Caco-2 (cell line): ENCODE measurements around the gene PEF1. TPM values are rescaled to one million over a fixed set of nuclear protein-coding genes. Genes with fewer than 3 reads are reported as not detected.

Experiments used
- BruUV-seq: library from RNA; stranded (reverse); fragments of 400-500 nt; replicated peaks from 2 replicates; lab custom pipeline; 2021; lab: Mats Ljungman, UMichigan
- CTCF ChIA-PET: fragments of 300-600 bp; sonication (Branson Sonifier 250); formaldehyde crosslinking; loops from one replicate; lab custom pipeline; 2022; ENCODE audit warnings: antibody characterized with exemption; lab: Charles Lee
- POLR2A ChIA-PET: fragments of 300-600 bp; sonication (Branson Sonifier 250); formaldehyde crosslinking; loops from one replicate; lab custom pipeline; 2022; ENCODE audit warnings: antibody characterized with exemption; lab: Charles Lee
- DNase-seq, 2 experiments: peaks; one replicate each; pipeline versions ENCODE4 v3.0.0 to v3.0.0-alpha.2; 2020 to 2022
- H3K27me3 ChIP-seq: replicated peaks from 2 replicates; pipeline ENCODE4 v1.6.0; 2011; ENCODE audit warnings: low read length; ENCODE audit not compliant: control insufficient read depth, insufficient read depth
- H3K36me3 ChIP-seq: 2 replicates; pipeline ENCODE4 v1.5.1; 2011; ENCODE audit warnings: low read length; ENCODE audit not compliant: control insufficient read depth, insufficient read depth
- H3K4me1 ChIP-seq: fragments of 250-450 bp; sonication (Bioruptor Pico); 2 replicates; pipeline ENCODE4 v1.5.1; 2020; ENCODE audit warnings: mild to moderate bottlenecking
- H3K4me3 ChIP-seq: 2 replicates; pipeline ENCODE4 v1.5.1; 2011; ENCODE audit warnings: low read depth, mild to moderate bottlenecking, control low read depth, low read length
- H3K9me3 ChIP-seq: fragments of 250-450 bp; sonication (Bioruptor Pico); 2 replicates; pipeline ENCODE4 v1.5.1; 2020; ENCODE audit warnings: mild to moderate bottlenecking, moderate library complexity
- H3K27ac Mint-ChIP-seq: one replicate; pipeline ENCODE4 v1.8.0; 2022; ENCODE audit warnings: mixed read lengths; ENCODE audit not compliant: unreplicated experiment
- H3K27me3 Mint-ChIP-seq: one replicate; pipeline ENCODE4 v1.8.0; 2022; ENCODE audit warnings: mixed read lengths; ENCODE audit not compliant: insufficient read depth, unreplicated experiment
- H3K36me3 Mint-ChIP-seq: one replicate; pipeline ENCODE4 v1.8.0; 2022; ENCODE audit warnings: mild to moderate bottlenecking, mixed read lengths; ENCODE audit not compliant: insufficient read depth, unreplicated experiment
- H3K4me1 Mint-ChIP-seq: one replicate; pipeline ENCODE4 v1.8.0; 2022; ENCODE audit warnings: low read depth, mixed read lengths; ENCODE audit not compliant: unreplicated experiment
- H3K4me3 Mint-ChIP-seq: one replicate; pipeline ENCODE4 v1.8.0; 2022; ENCODE audit warnings: mild to moderate bottlenecking, moderate library complexity, mixed read lengths; ENCODE audit not compliant: unreplicated experiment
- H3K9me3 Mint-ChIP-seq: one replicate; pipeline ENCODE4 v1.8.0; 2022; ENCODE audit warnings: mixed read lengths; ENCODE audit not compliant: unreplicated experiment
- CTCF ChIP-seq, 2 experiments: fragments of 200-600 bp in 1 of 2; IDR thresholded peaks; 1 replicate in 1 of 2; 2 replicates in 1 of 2; pipeline versions ENCODE4 v1.5.1 to v1.8.0; 2011 to 2022; ENCODE audit warnings: antibody characterized with exemption in 1 of 2, control low read depth in 1 of 2, inconsistent platforms in 1 of 2, low read depth in 1 of 2, low read length in 1 of 2, mild to moderate bottlenecking in 1 of 2, moderate library complexity in 1 of 2; ENCODE audit not compliant: insufficient read depth in 1 of 2, severe bottlenecking in 1 of 2, unreplicated experiment in 1 of 2
- intact Hi-C: fragments of 100-400 bp; cut with micrococcal nuclease; formaldehyde crosslinking; loops from one replicate; pipeline ENCODE4 v1.10.0; 2022; ENCODE audit not compliant: unreplicated experiment
- total RNA-seq: library from RNA; stranded (reverse); gene quantifications from 2 replicates; pipeline ENCODE4 v1.2.3, GENCODE V29; 2022

The PEF1 gene
- total RNA-seq, 1 experiment from 2014 or later = 22.1 TPM

- CTCF ChIA-PET = interaction anchor here (0.7 to 0.8 kb wide), 2 partner anchors 408 to 714 kb away, joined by 3 to 5 read pairs; no protein-coding TSS in a partner anchor
- no peaks in the 10 kb centered on the region for H3K27me3 Mint-ChIP-seq
- no peak for DNase-seq
- H3K27ac Mint-ChIP-seq = no peak overlapping the region
- no peaks in the 10 kb centered on the region for H3K36me3 Mint-ChIP-seq
- intact Hi-C loops = no loop called here
- Histone ChIP-seq H3K36me3 (no peaks in the 10 kb centered on the region), H3K4me1 (no peaks in the 10 kb centered on the region), H3K27me3 (no peaks in the 10 kb centered on the region), H3K9me3 (no peaks in the 10 kb centered on the region), H3K4me3 (no peak overlapping the region)
- H3K9me3 Mint-ChIP-seq = no peaks in the 10 kb centered on the region
- H3K4me3 Mint-ChIP-seq = no peak overlapping the region
- no TSS peak for BruUV-seq
- no peak for TF ChIP-seq CTCF (IDR thresholded peaks at IDR 0.05; ENCODE audit: insufficient read depth in 1 of 2, low read depth in 1 of 2, low read length in 1 of 2, severe bottlenecking in 1 of 2, unreplicated experiment in 1 of 2)
- POLR2A ChIA-PET = no interaction called here
- H3K4me1 Mint-ChIP-seq = no peaks in the 10 kb centered on the region
These were observed 6.6 kb downstream of the PEF1 start for GRCh38 chr1:31637915-31638673.

- Histone ChIP-seq H3K9me3 (no peaks in the 10 kb centered on the region), H3K4me1 (no peaks in the 10 kb centered on the region), H3K27me3 (no peaks in the 10 kb centered on the region), H3K36me3 (no peaks in the 10 kb centered on the region; the same call in 1 of the 2 replicates), H3K4me3 (no peak overlapping the region)
- intact Hi-C loops = no loop called here
- TF ChIP-seq CTCF (IDR thresholded peaks at IDR 0.05; ENCODE audit: insufficient read depth in 1 of 2, low read depth in 1 of 2, low read length in 1 of 2, severe bottlenecking in 1 of 2, unreplicated experiment in 1 of 2) = peak in 1 of 2 experiments; percentile 41
- peaks cover 5% of the 10 kb centered on the region for H3K36me3 Mint-ChIP-seq
- H3K9me3 Mint-ChIP-seq = no peaks in the 10 kb centered on the region
- ChIA-PET CTCF (no interaction called here), POLR2A (no interaction called here)
- H3K27ac Mint-ChIP-seq = no peak overlapping the region
- H3K4me1 Mint-ChIP-seq = no peaks in the 10 kb centered on the region
- peak in 1 of 2 experiments; percentile 53 for DNase-seq
- H3K27me3 Mint-ChIP-seq = no peaks in the 10 kb centered on the region
- no TSS peak for BruUV-seq
- no peak overlapping the region for H3K4me3 Mint-ChIP-seq
These were observed 11.6 kb downstream of the PEF1 start for GRCh38 chr1:31633117-31633516.

GRCh38 chr1:31632649-31633048, 12.0 kb downstream of the PEF1 start:
- ChIA-PET CTCF (interaction anchor here (0.5 kb wide), 1 partner anchor 75 kb away, joined by 4 read pairs; no protein-coding TSS in a partner anchor), POLR2A (no interaction called here)
- no peaks in the 10 kb centered on the region for H3K4me1 Mint-ChIP-seq
- H3K9me3 Mint-ChIP-seq = no peaks in the 10 kb centered on the region
- Histone ChIP-seq H3K9me3 (no peaks in the 10 kb centered on the region), H3K4me3 (no peak overlapping the region), H3K27me3 (no peaks in the 10 kb centered on the region), H3K36me3 (no peaks in the 10 kb centered on the region; the same call in 1 of the 2 replicates), H3K4me1 (no peaks in the 10 kb centered on the region)
- TF ChIP-seq CTCF (IDR thresholded peaks at IDR 0.05; ENCODE audit: insufficient read depth in 1 of 2, low read depth in 1 of 2, low read length in 1 of 2, severe bottlenecking in 1 of 2, unreplicated experiment in 1 of 2) = no peak
- DNase-seq = no peak
- no peak overlapping the region for H3K27ac Mint-ChIP-seq
- intact Hi-C loops = no loop called here
- BruUV-seq = no TSS peak
- no peak overlapping the region for H3K4me3 Mint-ChIP-seq
- peaks cover 5% of the 10 kb centered on the region for H3K36me3 Mint-ChIP-seq
- no peaks in the 10 kb centered on the region for H3K27me3 Mint-ChIP-seq
